ENCODE results near the gene POU2F1.

DNA sequence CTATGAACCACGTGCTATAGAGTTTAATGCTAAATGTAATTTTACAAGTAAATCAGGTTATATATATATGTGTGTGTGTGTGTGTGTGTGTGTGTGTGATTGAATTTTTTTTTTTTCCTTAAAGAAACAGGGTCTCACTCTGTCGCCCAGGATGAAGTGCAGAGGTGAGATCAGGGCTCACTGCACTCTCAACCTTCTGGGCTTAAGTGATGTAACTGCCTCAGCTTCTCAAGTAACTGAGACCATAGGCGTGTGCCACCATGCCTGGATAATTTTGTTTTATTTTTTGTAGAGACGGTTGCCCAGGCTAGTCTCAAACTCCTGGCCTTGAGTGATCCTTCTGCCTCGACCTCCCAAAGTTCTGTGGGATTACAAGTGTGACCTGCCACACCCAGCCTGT lies 26.3 kb downstream of the POU2F1 start:
- TF ChIP-seq, protein P1, sequence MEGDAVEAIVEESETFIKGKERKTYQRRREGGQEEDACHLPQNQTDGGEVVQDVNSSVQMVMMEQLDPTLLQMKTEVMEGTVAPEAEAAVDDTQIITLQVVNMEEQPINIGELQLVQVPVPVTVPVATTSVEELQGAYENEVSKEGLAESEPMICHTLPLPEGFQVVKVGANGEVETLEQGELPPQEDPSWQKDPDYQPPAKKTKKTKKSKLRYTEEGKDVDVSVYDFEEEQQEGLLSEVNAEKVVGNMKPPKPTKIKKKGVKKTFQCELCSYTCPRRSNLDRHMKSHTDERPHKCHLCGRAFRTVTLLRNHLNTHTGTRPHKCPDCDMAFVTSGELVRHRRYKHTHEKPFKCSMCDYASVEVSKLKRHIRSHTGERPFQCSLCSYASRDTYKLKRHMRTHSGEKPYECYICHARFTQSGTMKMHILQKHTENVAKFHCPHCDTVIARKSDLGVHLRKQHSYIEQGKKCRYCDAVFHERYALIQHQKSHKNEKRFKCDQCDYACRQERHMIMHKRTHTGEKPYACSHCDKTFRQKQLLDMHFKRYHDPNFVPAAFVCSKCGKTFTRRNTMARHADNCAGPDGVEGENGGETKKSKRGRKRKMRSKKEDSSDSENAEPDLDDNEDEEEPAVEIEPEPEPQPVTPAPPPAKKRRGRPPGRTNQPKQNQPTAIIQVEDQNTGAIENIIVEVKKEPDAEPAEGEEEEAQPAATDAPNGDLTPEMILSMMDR (IDR thresholded peaks at IDR 0.05), result no peak
- no peak for TF ChIP-seq POLR2A (IDR thresholded peaks at IDR 0.05)

Measured in tibial nerve (tissue), 3 donors.